HG02763 (cell line): ENCODE measurements around the gene GRHL3.

ENCODE experiments used
- ATAC-seq: cut with Tn5 transposase; IDR thresholded peaks from one replicate; pipeline ENCODE4 v1.9.1; 2021; ENCODE audit warnings: mild to moderate bottlenecking, moderate library complexity; ENCODE audit not compliant: unreplicated experiment

Gene GRHL3

GRCh38 chr1:24366707-24367106 is 47.5 kb downstream of the GRHL3 start:
- no peak for ATAC-seq

GRCh38 chr1:24369199-24369598 is 50.0 kb downstream of the GRHL3 start:
- no peak for ATAC-seq

GRCh38 chr1:24369801-24370200 is 50.6 kb downstream of the GRHL3 start:
- no peak for ATAC-seq

- no peak for ATAC-seq
Observed at GRCh38 chr1:24373044-24373443, 53.9 kb downstream of the GRHL3 start.

GRCh38 chr1:24373710-24374109 is 54.6 kb downstream of the GRHL3 start:
- ATAC-seq, result no peak

- ATAC-seq, result no peak
Observed at GRCh38 chr1:24374891-24375786, 56.0 kb downstream of the GRHL3 start.

- no peak for ATAC-seq
Observed at GRCh38 chr1:24379733-24380315, 60.7 kb downstream of the GRHL3 start.

- ATAC-seq, result no peak
Observed at GRCh38 chr1:24380508-24380907, 61.4 kb downstream of the GRHL3 start.

GRCh38 chr1:24381256-24381655 is 62.1 kb downstream of the GRHL3 start:
- ATAC-seq, result no peak

GRCh38 chr1:24382165-24382577 is 63.0 kb downstream of the GRHL3 start:
- ATAC-seq, result no peak

- ATAC-seq, result no peak
Observed at GRCh38 chr1:24383381-24383940, 64.3 kb downstream of the GRHL3 start.

- ATAC-seq, result no peak
Observed at GRCh38 chr1:24384251-24385090, 65.3 kb downstream of the GRHL3 start.

- no peak for ATAC-seq
Observed at GRCh38 chr1:24385160-24385940, 66.2 kb downstream of the GRHL3 start.

GRCh38 chr1:24386241-24386640 is 67.1 kb downstream of the GRHL3 start:
- no peak for ATAC-seq

GRCh38 chr1:24386931-24387330 is 67.8 kb downstream of the GRHL3 start:
- ATAC-seq, result no peak

- no peak for ATAC-seq
Observed at GRCh38 chr1:24387636-24388175, 68.5 kb downstream of the GRHL3 start.

- ATAC-seq, result no peak
Observed at GRCh38 chr1:24388331-24388885, 69.3 kb downstream of the GRHL3 start.

- no peak for ATAC-seq
Observed at GRCh38 chr1:24389231-24389678, 70.1 kb downstream of the GRHL3 start.

- peak; percentile 50 for ATAC-seq
Observed at GRCh38 chr1:24390924-24391782, 72.0 kb downstream of the GRHL3 start.
